Breast epithelium (tissue), 3 donors: Measurements from ENCODE around the gene LAMA3.

ENCODE experiments used
- POLR2A ChIP-seq: fragments of 450-650 bp; IDR thresholded peaks from one replicate; pipeline ENCODE4 v1.6.1; 2016; ENCODE audit warnings: antibody characterized with exemption, mild to moderate bottlenecking, moderate library complexity
- TF ChIP-seq, protein P1 (sequence below), 3 donors: fragments of 450-650 bp; IDR thresholded peaks; one replicate each; pipeline ENCODE4 v1.5.1; 2016 to 2017; ENCODE audit warnings: antibody characterized with exemption in 3 of 3, mild to moderate bottlenecking in 3 of 3, moderate library complexity in 3 of 3

GRCh38 chr18:23883277-23883790 is 194.1 kb downstream of the LAMA3 start:
- no peak for TF ChIP-seq POLR2A
- TF ChIP-seq, protein P1, sequence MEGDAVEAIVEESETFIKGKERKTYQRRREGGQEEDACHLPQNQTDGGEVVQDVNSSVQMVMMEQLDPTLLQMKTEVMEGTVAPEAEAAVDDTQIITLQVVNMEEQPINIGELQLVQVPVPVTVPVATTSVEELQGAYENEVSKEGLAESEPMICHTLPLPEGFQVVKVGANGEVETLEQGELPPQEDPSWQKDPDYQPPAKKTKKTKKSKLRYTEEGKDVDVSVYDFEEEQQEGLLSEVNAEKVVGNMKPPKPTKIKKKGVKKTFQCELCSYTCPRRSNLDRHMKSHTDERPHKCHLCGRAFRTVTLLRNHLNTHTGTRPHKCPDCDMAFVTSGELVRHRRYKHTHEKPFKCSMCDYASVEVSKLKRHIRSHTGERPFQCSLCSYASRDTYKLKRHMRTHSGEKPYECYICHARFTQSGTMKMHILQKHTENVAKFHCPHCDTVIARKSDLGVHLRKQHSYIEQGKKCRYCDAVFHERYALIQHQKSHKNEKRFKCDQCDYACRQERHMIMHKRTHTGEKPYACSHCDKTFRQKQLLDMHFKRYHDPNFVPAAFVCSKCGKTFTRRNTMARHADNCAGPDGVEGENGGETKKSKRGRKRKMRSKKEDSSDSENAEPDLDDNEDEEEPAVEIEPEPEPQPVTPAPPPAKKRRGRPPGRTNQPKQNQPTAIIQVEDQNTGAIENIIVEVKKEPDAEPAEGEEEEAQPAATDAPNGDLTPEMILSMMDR (IDR thresholded peaks at IDR 0.05), result no peak
